ENCODE measurements around the gene ELL. TPM values are rescaled to one million over a fixed set of nuclear protein-coding genes. Genes with fewer than 3 reads are reported as not detected.

The ELL gene
- total RNA-seq, 3 donors from 2014 or later: 25.6 to 32.5 (median 28.8) TPM

DNA sequence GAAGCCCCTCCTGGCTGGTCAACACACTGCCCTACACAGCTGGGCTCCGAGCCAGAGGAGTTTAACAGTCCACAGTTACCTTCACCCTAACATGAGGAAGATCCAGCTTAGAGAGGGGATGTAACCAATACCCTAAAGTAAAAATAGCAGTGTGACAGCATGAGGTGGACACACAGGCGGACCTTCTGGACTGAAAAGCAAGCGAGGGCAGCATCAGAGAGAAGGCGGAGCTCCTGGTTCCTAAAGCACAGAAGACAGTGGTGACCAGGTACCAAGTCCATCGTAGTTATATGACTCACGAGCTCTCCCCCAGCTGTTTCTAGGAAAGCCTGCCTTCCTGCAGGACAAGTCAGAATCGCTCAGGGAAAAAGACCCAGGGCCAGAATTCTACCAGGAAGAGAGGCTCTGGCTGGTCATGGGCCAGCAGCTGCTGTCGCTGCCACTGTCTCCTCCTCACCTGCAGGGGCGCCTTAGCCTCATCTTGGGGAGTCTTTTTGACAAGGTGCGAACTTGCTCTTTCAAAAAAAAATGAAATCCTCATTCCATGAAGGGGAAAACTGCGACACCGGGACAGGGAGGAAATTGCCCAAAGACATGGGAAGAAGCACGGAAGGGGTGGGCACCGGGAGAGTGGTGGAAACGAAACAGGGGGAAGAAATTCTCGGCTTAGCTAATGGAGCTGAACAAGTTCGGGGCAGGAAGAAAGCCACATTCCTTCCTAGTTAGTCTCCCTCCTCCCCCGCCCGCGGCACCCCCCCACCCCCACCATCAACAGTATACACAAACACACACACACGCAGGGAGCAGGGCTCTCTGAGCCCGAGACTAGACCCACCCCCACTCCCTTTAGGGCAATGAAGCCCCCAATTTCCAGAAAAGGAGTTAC is 1.7 kb downstream of the ELL start:
- ATAC-seq: no peak
- DNase-seq: peak; percentile 55
- Mint-ChIP-seq H3K27me3 (ENCODE audit: low read depth) (no peaks in the 10 kb centered on the region), H3K9me3 (no peaks in the 10 kb centered on the region), H3K4me3 (peak overlapping the region; percentile 91), H3K36me3 (ENCODE audit: insufficient read depth) (no peaks in the 10 kb centered on the region), H3K4me1 (ENCODE audit: low read depth) (peaks cover 27% of the 10 kb centered on the region)

DNA sequence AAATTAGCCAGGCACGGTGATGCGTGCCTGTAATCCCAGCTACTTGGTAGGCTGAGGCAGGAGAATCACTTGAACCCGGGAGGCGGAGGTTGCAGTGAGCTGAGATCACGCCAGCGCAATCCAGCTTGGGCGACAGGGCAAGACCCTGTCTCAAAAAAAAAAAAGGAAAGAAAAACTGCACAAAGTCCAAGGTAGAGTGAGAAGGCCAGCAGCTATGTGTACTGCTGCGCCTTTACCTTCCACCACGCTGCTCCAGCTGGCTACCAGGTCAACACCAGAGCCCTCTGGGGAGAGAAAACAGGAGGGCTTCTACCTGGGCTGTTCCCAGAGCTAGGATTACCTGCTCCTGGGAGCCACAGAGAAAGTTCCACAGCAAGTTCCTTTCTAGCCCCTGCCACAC is 3.2 kb downstream of the ELL start:
- Mint-ChIP-seq H3K4me1 (ENCODE audit: low read depth) (peaks cover 38% of the 10 kb centered on the region), H3K9me3 (no peaks in the 10 kb centered on the region), H3K36me3 (ENCODE audit: insufficient read depth) (no peaks in the 10 kb centered on the region), H3K4me3 (no peak overlapping the region), H3K27me3 (ENCODE audit: low read depth) (no peaks in the 10 kb centered on the region)
- ATAC-seq: no peak
- DNase-seq: no peak

- Mint-ChIP-seq H3K4me1 (ENCODE audit: low read depth) (peaks cover 44% of the 10 kb centered on the region), H3K27me3 (ENCODE audit: low read depth) (no peaks in the 10 kb centered on the region), H3K9me3 (no peaks in the 10 kb centered on the region), H3K4me3 (no peak overlapping the region), H3K36me3 (ENCODE audit: insufficient read depth) (peaks cover 3% of the 10 kb centered on the region)
- ATAC-seq (no peak), DNase-seq (no peak)
Measured at GRCh38 chr19:18517606-18518005, 4.3 kb downstream of the ELL start.

GRCh38 chr19:18515959-18516358 is 5.9 kb downstream of the ELL start:
- H3K36me3 Mint-ChIP-seq (ENCODE audit: insufficient read depth): peaks cover 3% of the 10 kb centered on the region

GRCh38 chr19:18514800-18515682 is 6.8 kb downstream of the ELL start:
- no peak for DNase-seq
- no peaks in the 10 kb centered on the region for H3K9me3 Mint-ChIP-seq
- H3K27me3 Mint-ChIP-seq (ENCODE audit: low read depth): no peaks in the 10 kb centered on the region
- H3K36me3 Mint-ChIP-seq (ENCODE audit: insufficient read depth): peaks cover 3% of the 10 kb centered on the region
- peaks cover 56% of the 10 kb centered on the region for H3K4me1 Mint-ChIP-seq (ENCODE audit: low read depth)
- ATAC-seq: peak; percentile 19 to 49
- no peak overlapping the region for H3K4me3 Mint-ChIP-seq

More at GRCh38 chr19:18515959-18516358, 5.9 kb downstream of the ELL start:
- Mint-ChIP-seq H3K9me3 (no peaks in the 10 kb centered on the region), H3K4me1 (ENCODE audit: low read depth) (peaks cover 51% of the 10 kb centered on the region), H3K4me3 (no peak overlapping the region), H3K27me3 (ENCODE audit: low read depth) (no peaks in the 10 kb centered on the region)
- DNase-seq: no peak
- no peak for ATAC-seq

DNA sequence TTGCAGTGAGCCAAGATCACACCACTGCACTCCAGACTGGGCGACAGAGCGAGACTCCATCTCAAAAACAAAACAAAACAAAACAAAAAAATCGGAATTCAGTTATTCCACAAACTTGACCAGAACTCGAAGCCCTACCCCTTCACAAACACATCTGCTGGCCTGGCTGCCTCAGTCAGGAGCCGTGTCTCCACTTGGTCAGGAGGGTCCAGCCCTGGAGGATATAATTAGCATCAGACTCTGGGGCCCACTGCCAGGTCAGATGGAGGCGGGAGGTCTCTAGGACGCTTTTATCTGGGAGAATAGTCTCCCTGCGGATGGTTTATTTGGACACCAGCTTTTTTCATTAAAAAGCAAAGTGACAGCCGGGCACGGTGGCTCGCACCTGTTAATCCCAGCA is 8.0 kb downstream of the ELL start:
- Mint-ChIP-seq H3K4me3 (no peak overlapping the region), H3K36me3 (ENCODE audit: insufficient read depth) (peaks cover 3% of the 10 kb centered on the region), H3K4me1 (ENCODE audit: low read depth) (peaks cover 57% of the 10 kb centered on the region), H3K27me3 (ENCODE audit: low read depth) (no peaks in the 10 kb centered on the region), H3K9me3 (no peaks in the 10 kb centered on the region)
- ATAC-seq: no peak
- no peak for DNase-seq

GRCh38 chr19:18510216-18510615 is 11.7 kb downstream of the ELL start:
- Mint-ChIP-seq H3K36me3 (ENCODE audit: insufficient read depth) (peaks cover 3% of the 10 kb centered on the region), H3K4me3 (no peak overlapping the region), H3K4me1 (ENCODE audit: low read depth) (peaks cover 71% of the 10 kb centered on the region)

GRCh38 chr19:18508585-18508984 is 13.3 kb downstream of the ELL start:
- H3K4me1 Mint-ChIP-seq (ENCODE audit: low read depth): peaks cover 75% of the 10 kb centered on the region
- no peaks in the 10 kb centered on the region for H3K27me3 Mint-ChIP-seq (ENCODE audit: low read depth)
- DNase-seq: no peak
- no peak overlapping the region for H3K4me3 Mint-ChIP-seq
- H3K9me3 Mint-ChIP-seq: no peaks in the 10 kb centered on the region
- peaks cover 3% of the 10 kb centered on the region for H3K36me3 Mint-ChIP-seq (ENCODE audit: insufficient read depth)
- no peak for ATAC-seq

More at GRCh38 chr19:18510216-18510615, 11.7 kb downstream of the ELL start:
- Mint-ChIP-seq H3K9me3 (no peaks in the 10 kb centered on the region), H3K27me3 (ENCODE audit: low read depth) (no peaks in the 10 kb centered on the region)
- ATAC-seq (no peak), DNase-seq (no peak)

DNA sequence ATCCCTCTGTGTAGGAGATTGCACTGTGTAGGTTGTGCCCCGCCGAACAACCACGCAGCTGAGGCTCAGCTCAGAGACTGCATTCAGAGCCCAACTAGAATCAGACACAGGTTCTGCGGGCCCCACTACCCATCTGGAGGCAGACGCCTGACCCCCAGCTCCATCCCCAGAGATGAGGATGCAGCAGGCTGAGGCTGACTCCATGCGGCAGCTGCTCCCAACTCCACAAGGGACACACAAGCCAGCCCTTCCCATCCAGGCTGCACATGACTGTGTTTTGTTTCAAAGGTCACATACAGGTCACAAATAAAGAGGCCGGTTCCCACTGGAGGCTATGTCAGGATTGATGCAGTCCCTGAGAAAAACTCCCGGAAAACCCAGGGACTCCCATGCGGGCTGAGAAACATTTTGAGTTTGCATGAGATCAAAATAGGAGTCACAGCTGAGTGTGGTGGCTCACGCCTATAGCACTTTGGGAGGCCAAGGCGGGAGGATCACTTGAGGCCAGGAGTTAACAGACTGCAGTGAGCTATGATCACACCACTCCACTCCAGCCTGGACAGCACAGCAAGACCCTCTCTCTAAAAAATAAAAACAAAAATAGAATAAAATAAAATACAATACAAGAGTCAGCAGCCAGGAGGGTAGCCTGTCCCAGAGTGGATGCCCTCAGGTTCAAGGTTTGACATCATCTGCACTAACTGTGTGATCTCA is 14.0 kb downstream of the ELL start:
- Mint-ChIP-seq H3K36me3 (ENCODE audit: insufficient read depth) (no peaks in the 10 kb centered on the region), H3K4me1 (ENCODE audit: low read depth) (peaks cover 76% of the 10 kb centered on the region), H3K4me3 (peak overlapping the region; percentile 37), H3K9me3 (no peaks in the 10 kb centered on the region), H3K27me3 (ENCODE audit: low read depth) (no peaks in the 10 kb centered on the region)
- ATAC-seq (no peak), DNase-seq (no peak)

- DNase-seq: no peak
- Mint-ChIP-seq H3K27me3 (ENCODE audit: low read depth) (no peaks in the 10 kb centered on the region), H3K9me3 (no peaks in the 10 kb centered on the region), H3K36me3 (ENCODE audit: insufficient read depth) (no peaks in the 10 kb centered on the region), H3K4me1 (ENCODE audit: low read depth) (peaks cover 80% of the 10 kb centered on the region), H3K4me3 (peak overlapping the region; percentile 37)
- ATAC-seq: peak; percentile 19 to 22
Measured at GRCh38 chr19:18507021-18507726, 14.7 kb downstream of the ELL start.

GRCh38 chr19:18506101-18506930 is 15.6 kb downstream of the ELL start:
- Mint-ChIP-seq H3K4me1 (ENCODE audit: low read depth) (peaks cover 87% of the 10 kb centered on the region), H3K27me3 (ENCODE audit: low read depth) (no peaks in the 10 kb centered on the region), H3K36me3 (ENCODE audit: insufficient read depth) (no peaks in the 10 kb centered on the region), H3K4me3 (peak overlapping the region; percentile 37), H3K9me3 (no peaks in the 10 kb centered on the region)
- DNase-seq (no peak), ATAC-seq (peak; percentile 13 to 20)

- Mint-ChIP-seq H3K9me3 (no peaks in the 10 kb centered on the region), H3K4me1 (ENCODE audit: low read depth) (peaks cover 92% of the 10 kb centered on the region), H3K4me3 (no peak overlapping the region), H3K27me3 (ENCODE audit: low read depth) (no peaks in the 10 kb centered on the region), H3K36me3 (ENCODE audit: insufficient read depth) (no peaks in the 10 kb centered on the region)
- peak; percentile 10 to 49 for ATAC-seq
- DNase-seq: no peak
Measured at GRCh38 chr19:18504886-18505610, 16.8 kb downstream of the ELL start.

All from activated T-cell treated with anti-CD3 and anti-CD28 coated beads, Interleukin-2, amount 50 U/mL, for 4 hours (primary cell).